Measurements from ENCODE around the gene AGAP1. TPM values are rescaled to one million over a fixed set of nuclear protein-coding genes. Genes with fewer than 3 reads are reported as not detected.

Gene AGAP1
- total RNA-seq, 6 experiments from 2014 or later: 14.1 to 16.0 (median 15.1) TPM

- Mint-ChIP-seq H3K9me3 (no peaks in the 10 kb centered on the region), H3K36me3 (ENCODE audit: low read depth) (no peaks in the 10 kb centered on the region), H3K4me3 (peak overlapping the region; percentile 69), H3K27ac (no peak overlapping the region), H3K27me3 (ENCODE audit: insufficient read depth) (no peaks in the 10 kb centered on the region), H3K4me1 (ENCODE audit: low read depth) (peaks cover 29% of the 10 kb centered on the region)
- DNase-seq: no peak
- no peak for TF ChIP-seq CTCF (IDR thresholded peaks at IDR 0.05)
These were observed 174.9 kb downstream of the AGAP1 start for GRCh38 chr2:235668782-235669181.

- H3K27ac Mint-ChIP-seq: no peak overlapping the region
These were observed 175.5 kb downstream of the AGAP1 start for GRCh38 chr2:235669269-235669831.

GRCh38 chr2:235669983-235670962 is 176.4 kb downstream of the AGAP1 start:
- peak; percentile 51 for DNase-seq
- Mint-ChIP-seq H3K27ac (no peak overlapping the region), H3K9me3 (no peaks in the 10 kb centered on the region), H3K36me3 (ENCODE audit: low read depth) (no peaks in the 10 kb centered on the region), H3K27me3 (ENCODE audit: insufficient read depth) (no peaks in the 10 kb centered on the region), H3K4me1 (ENCODE audit: low read depth) (peaks cover 28% of the 10 kb centered on the region), H3K4me3 (no peak overlapping the region)
- TF ChIP-seq CTCF (IDR thresholded peaks at IDR 0.05): peak; percentile 68

More at GRCh38 chr2:235669269-235669831, 175.5 kb downstream of the AGAP1 start:
- Mint-ChIP-seq H3K4me1 (ENCODE audit: low read depth) (peaks cover 29% of the 10 kb centered on the region), H3K9me3 (no peaks in the 10 kb centered on the region), H3K4me3 (peak overlapping the region; percentile 69), H3K36me3 (ENCODE audit: low read depth) (no peaks in the 10 kb centered on the region), H3K27me3 (ENCODE audit: insufficient read depth) (no peaks in the 10 kb centered on the region)
- DNase-seq: peak; percentile 42
- no peak for TF ChIP-seq CTCF (IDR thresholded peaks at IDR 0.05)

GRCh38 chr2:235670974-235671787 is 177.3 kb downstream of the AGAP1 start:
- no peak for DNase-seq
- no peak overlapping the region for H3K27ac Mint-ChIP-seq
- H3K4me1 Mint-ChIP-seq (ENCODE audit: low read depth): peaks cover 28% of the 10 kb centered on the region
- H3K27me3 Mint-ChIP-seq (ENCODE audit: insufficient read depth): no peaks in the 10 kb centered on the region
- peak; percentile 12; the same call in 1 of the 2 replicates for TF ChIP-seq CTCF (IDR thresholded peaks at IDR 0.05)
- H3K36me3 Mint-ChIP-seq (ENCODE audit: low read depth): no peaks in the 10 kb centered on the region
- peak overlapping the region; percentile 49; the same call in 1 of the 2 replicates for H3K4me3 Mint-ChIP-seq
- no peaks in the 10 kb centered on the region for H3K9me3 Mint-ChIP-seq

- Mint-ChIP-seq H3K27ac (no peak overlapping the region), H3K27me3 (ENCODE audit: insufficient read depth) (no peaks in the 10 kb centered on the region), H3K36me3 (ENCODE audit: low read depth) (no peaks in the 10 kb centered on the region), H3K9me3 (no peaks in the 10 kb centered on the region), H3K4me3 (no peak overlapping the region), H3K4me1 (ENCODE audit: low read depth) (peaks cover 33% of the 10 kb centered on the region)
- TF ChIP-seq CTCF (IDR thresholded peaks at IDR 0.05): no peak
- DNase-seq: no peak
These were observed 178.9 kb downstream of the AGAP1 start for GRCh38 chr2:235672720-235673119.

Data from HFFc6 (cell line).